OCI-LY7 (cell line): ENCODE measurements around the gene CMPK2. TPM values are rescaled to one million over a fixed set of nuclear protein-coding genes. Genes with fewer than 3 reads are reported as not detected.

Experiments
- BruUV-seq: library from RNA; stranded (reverse); fragments of 400-500 nt; replicated peaks from 2 replicates; lab custom pipeline; 2021; lab: Mats Ljungman, UMichigan
- CTCF ChIA-PET: fragments of 300-600 bp; sonication (Branson Sonifier 250); formaldehyde crosslinking; loops from one replicate; lab custom pipeline; 2022; ENCODE audit warnings: antibody characterized with exemption; ENCODE audit not compliant: unreplicated experiment; lab: Charles Lee
- POLR2A ChIA-PET: fragments of 300-600 bp; sonication (Branson Sonifier 250); formaldehyde crosslinking; loops from one replicate; lab custom pipeline; 2022; ENCODE audit warnings: antibody characterized with exemption; lab: Charles Lee
- DNase-seq: peaks from one replicate; pipeline ENCODE4 v3.0.0-alpha.2; 2015; ENCODE audit warnings: low spot score
- H2AFZ ChIP-seq: fragments of 200-600 bp; sonication (generic), shearing (Covaris generic); 2 replicates; pipeline ENCODE4 v1.6.1; 2014; ENCODE audit warnings: mild to moderate bottlenecking, antibody characterized with exemption, low read length, moderate library complexity
- H3K27ac ChIP-seq: fragments of 200-600 bp; sonication (generic); 2 replicates; pipeline ENCODE4 v1.5.1; 2014; ENCODE audit warnings: mixed run types, low read depth, mild to moderate bottlenecking, moderate library complexity, low read length, inconsistent platforms; ENCODE audit not compliant: poor library complexity, severe bottlenecking
- H3K36me3 ChIP-seq: fragments of 200-600 bp; sonication (generic); 2 replicates; pipeline ENCODE4 v1.6.1; 2014; ENCODE audit warnings: mild to moderate bottlenecking, antibody characterized with exemption, low read length, moderate library complexity, mixed read lengths; ENCODE audit not compliant: insufficient read depth
- H3K4me1 ChIP-seq: fragments of 200-600 bp; sonication (generic); 2 replicates; pipeline ENCODE4 v1.5.1; 2014; ENCODE audit warnings: mild to moderate bottlenecking, low read length; ENCODE audit not compliant: insufficient read depth, poor library complexity, severe bottlenecking
- H3K4me2 ChIP-seq: fragments of 200-600 bp; sonication (generic); 2 replicates; pipeline ENCODE4 v1.6.1; 2014; ENCODE audit warnings: mild to moderate bottlenecking, low read length
- H3K4me3 ChIP-seq: fragments of 200-600 bp; sonication (generic); 2 replicates; pipeline ENCODE4 v1.5.1; 2014; ENCODE audit warnings: mild to moderate bottlenecking, low read depth, low read length; ENCODE audit not compliant: poor library complexity, severe bottlenecking
- H3K79me2 ChIP-seq: fragments of 200-600 bp; sonication (generic); 2 replicates; pipeline ENCODE4 v1.6.1; 2016; ENCODE audit warnings: low read depth, mild to moderate bottlenecking, low read length, moderate library complexity, mixed read lengths; ENCODE audit not compliant: insufficient read depth
- H3K9me2 ChIP-seq: fragments of 200-600 bp; sonication (generic); 2 replicates; pipeline ENCODE4 v1.6.1; 2016; ENCODE audit warnings: mild to moderate bottlenecking, low read length, mixed read lengths; ENCODE audit not compliant: insufficient read depth
- H3K9me3 ChIP-seq: fragments of 200-600 bp; sonication (generic); 2 replicates; pipeline ENCODE4 v1.6.1; 2014; ENCODE audit warnings: mild to moderate bottlenecking, mixed run types, low read length, mixed read lengths
- H4K20me1 ChIP-seq: fragments of 200-600 bp; sonication (generic); 2 replicates; pipeline ENCODE4 v1.6.1; 2014; ENCODE audit warnings: mild to moderate bottlenecking, antibody characterized with exemption, low read length, moderate library complexity, mixed read lengths; ENCODE audit not compliant: insufficient read depth
- CTCF ChIP-seq: fragments of 200-600 bp; sonication (generic); conservative IDR thresholded peaks from 2 replicates; pipeline ENCODE4 v1.5.1; 2014; ENCODE audit warnings: mild to moderate bottlenecking, antibody characterized with exemption, low read length, moderate library complexity, mixed read lengths
- EZH2phosphoT487 ChIP-seq: fragments of 200-600 bp; sonication (generic); IDR thresholded peaks from 2 replicates; pipeline ENCODE4 v1.6.1; 2018; ENCODE audit warnings: low read depth, borderline replicate concordance, mild to moderate bottlenecking, mixed run types, antibody characterized with exemption, low read length, moderate library complexity, mixed read lengths
- intact Hi-C: fragments of 100-400 bp; cut with micrococcal nuclease; formaldehyde crosslinking; loops from one replicate; pipeline ENCODE4 v1.10.0; 2022; ENCODE audit not compliant: unreplicated experiment
- total RNA-seq, 2 experiments: library from RNA; depleted of rRNA in 1 of 2; stranded (reverse); fragments of >200 nt in 1 of 2; shearing (Covaris generic) in 1 of 2; gene quantifications; 2 replicates each; pipeline ENCODE4 v1.2.3, GENCODE V29; 2014 to 2022

CMPK2 gene
- total RNA-seq, 2 experiments from 2014 or later, result 0.99 TPM; not detected in 1

- Histone ChIP-seq H3K4me3 (no peak overlapping the region), H3K9me2 (no peaks in the 10 kb centered on the region), H3K27ac (no peak overlapping the region), H3K9me3 (peaks cover 8% of the 10 kb centered on the region), H3K4me1 (peaks cover 25% of the 10 kb centered on the region), H3K4me2 (no peak overlapping the region), H3K36me3 (no peaks in the 10 kb centered on the region), H3K79me2 (no peaks in the 10 kb centered on the region), H2AFZ (no peak overlapping the region), H4K20me1 (no peaks in the 10 kb centered on the region)
- ChIA-PET POLR2A (interaction anchor here (0.7 to 1.0 kb wide), 3 partner anchors 17 to 48 kb away, joined by 4 to 12 read pairs (median 4); no protein-coding TSS in a partner anchor), CTCF (interaction anchor here (1.3 kb wide), 1 partner anchor 35 kb away, joined by 3 read pairs; no protein-coding TSS in a partner anchor)
- intact Hi-C loops, result loop anchor here (2.0 to 10.0 kb wide), 3 partner anchors 35 to 474 kb away; no protein-coding TSS in a partner anchor
- no TSS peak for BruUV-seq
- peak; percentile 64 for DNase-seq
- TF ChIP-seq EZH2phosphoT487, result no peak
- TF ChIP-seq CTCF, result peak; percentile 87
These were observed 39.4 kb downstream of the CMPK2 start for GRCh38 chr2:6826081-6826913.

GRCh38 chr2:6824962-6825361 is 40.7 kb downstream of the CMPK2 start:
- Histone ChIP-seq H4K20me1 (no peaks in the 10 kb centered on the region), H3K4me2 (no peak overlapping the region), H3K4me3 (no peak overlapping the region), H2AFZ (no peak overlapping the region), H3K27ac (no peak overlapping the region), H3K4me1 (peaks cover 36% of the 10 kb centered on the region), H3K79me2 (no peaks in the 10 kb centered on the region), H3K9me2 (no peaks in the 10 kb centered on the region), H3K36me3 (no peaks in the 10 kb centered on the region), H3K9me3 (no peaks in the 10 kb centered on the region)
- ChIA-PET CTCF (no interaction called here), POLR2A (interaction anchor here (0.6 to 1.3 kb wide), 2 partner anchors 16 to 657 kb away, joined by 3 read pairs; no protein-coding TSS in a partner anchor)
- TF ChIP-seq CTCF (no peak), EZH2phosphoT487 (no peak)
- no peak for DNase-seq
- intact Hi-C loops, result loop anchor here (5.0 to 10.0 kb wide), 2 partner anchors 160 to 473 kb away; no protein-coding TSS in a partner anchor
- no TSS peak for BruUV-seq

GRCh38 chr2:6823111-6823510 is 42.6 kb downstream of the CMPK2 start:
- H2AFZ ChIP-seq, result peak overlapping the region; percentile 80
- H3K4me2 ChIP-seq, result peak overlapping the region; percentile 11; the same call in 1 of the 2 replicates
- no peak for TF ChIP-seq EZH2phosphoT487
- no peak for TF ChIP-seq CTCF
- no TSS peak for BruUV-seq
- H4K20me1 ChIP-seq, result no peaks in the 10 kb centered on the region
- no peak overlapping the region for H3K27ac ChIP-seq
- H3K9me2 ChIP-seq, result no peaks in the 10 kb centered on the region
- intact Hi-C loops, result loop anchor here (10.0 kb wide), 1 partner anchor 158 kb away; no protein-coding TSS in a partner anchor
- CTCF ChIA-PET, result no interaction called here
- peaks cover 40% of the 10 kb centered on the region for H3K4me1 ChIP-seq
- no peaks in the 10 kb centered on the region for H3K79me2 ChIP-seq
- no peaks in the 10 kb centered on the region for H3K9me3 ChIP-seq
- DNase-seq, result no peak
- no peak overlapping the region for H3K4me3 ChIP-seq
- POLR2A ChIA-PET, result interaction anchor here (0.5 to 0.7 kb wide), 3 partner anchors 304 to 889 kb away, joined by 3 to 4 read pairs (median 3); no protein-coding TSS in a partner anchor
- H3K36me3 ChIP-seq, result no peaks in the 10 kb centered on the region
